SU-DHL-6 (cell line): ENCODE data around the gene KCNH4.

Source experiments
- H2AFZ ChIP-seq: fragments of 200-600 bp; sonication (generic); 2 replicates; pipeline ENCODE4 v1.6.1; 2014; ENCODE audit warnings: low read depth, mild to moderate bottlenecking, moderate library complexity, mixed read lengths, antibody characterized with exemption, low read length; ENCODE audit not compliant: severe bottlenecking
- H3F3A ChIP-seq: fragments of 200-600 bp; shearing (Covaris generic); 2 replicates; pipeline ENCODE4 v1.6.0; 2016; ENCODE audit warnings: antibody characterized with exemption, mild to moderate bottlenecking; ENCODE audit not compliant: insufficient read depth
- H3K27ac ChIP-seq: fragments of 200-600 bp; sonication (generic); 2 replicates; pipeline ENCODE4 v1.5.1; 2016; ENCODE audit warnings: low read depth, mild to moderate bottlenecking, low read length, moderate library complexity, mixed read lengths
- H3K27me3 ChIP-seq: fragments of 200-600 bp; sonication (generic), shearing (Covaris generic); 2 replicates; pipeline ENCODE4 v1.6.0; 2014; ENCODE audit warnings: mild to moderate bottlenecking, low read length
- H3K36me3 ChIP-seq: fragments of 200-600 bp; sonication (generic); 2 replicates; pipeline ENCODE4 v1.6.1; 2014; ENCODE audit warnings: mild to moderate bottlenecking, low read length, mixed read lengths
- H3K4me2 ChIP-seq: fragments of 300-600, 200-600 bp; shearing (Covaris generic), sonication (generic); 2 replicates; pipeline ENCODE4 v1.6.0; 2014; ENCODE audit warnings: low read length, low read depth, mild to moderate bottlenecking; ENCODE audit not compliant: poor library complexity, severe bottlenecking
- H3K4me3 ChIP-seq: fragments of 200-600 bp; sonication (generic); 2 replicates; pipeline ENCODE4 v1.5.1; 2014; ENCODE audit warnings: antibody characterized with exemption, low read length, mild to moderate bottlenecking, mixed read lengths; ENCODE audit not compliant: insufficient read depth, poor library complexity, severe bottlenecking
- H3K79me2 ChIP-seq: fragments of 200-600 bp; sonication (generic); 2 replicates; pipeline ENCODE4 v1.6.1; 2014; ENCODE audit warnings: mild to moderate bottlenecking, low read length, moderate library complexity; ENCODE audit not compliant: insufficient read depth
- H3K9ac ChIP-seq: fragments of 200-600 bp; sonication (generic); 2 replicates; pipeline ENCODE4 v1.7.0; 2014; ENCODE audit warnings: mild to moderate bottlenecking, low read length
- H3K9me2 ChIP-seq: fragments of 200-600 bp; sonication (generic); replicated peaks from 2 replicates; pipeline ENCODE4 v1.6.1; 2014; ENCODE audit warnings: low read length; ENCODE audit not compliant: insufficient read depth
- H3K9me3 ChIP-seq: fragments of 200-600 bp; sonication (generic); 2 replicates; pipeline ENCODE4 v1.6.1; 2014; ENCODE audit warnings: low read length, mixed read lengths; ENCODE audit not compliant: insufficient read depth
- H4K20me1 ChIP-seq: fragments of 200-600 bp; sonication (generic); 2 replicates; pipeline ENCODE4 v1.6.1; 2014; ENCODE audit warnings: low read depth, mild to moderate bottlenecking, antibody characterized with exemption, low read length, moderate library complexity, mixed read lengths
- EZH2phosphoT487 ChIP-seq: fragments of 200-600 bp; sonication (generic), shearing (Covaris generic); conservative IDR thresholded peaks from 2 replicates; pipeline ENCODE4 v1.6.1; 2018; ENCODE audit warnings: mild to moderate bottlenecking, antibody characterized with exemption, low read length, moderate library complexity, mixed read lengths
- TF ChIP-seq, protein P1 (sequence below): fragments of 200-600 bp; sonication (generic); IDR thresholded peaks from one replicate; pipeline ENCODE4 v1.5.1; 2017; ENCODE audit warnings: antibody characterized with exemption, mild to moderate bottlenecking, low read length, moderate library complexity; ENCODE audit not compliant: insufficient read depth, poor library complexity, severe bottlenecking

Gene KCNH4

GRCh38 chr17:42203354-42203753, 22.4 kb upstream of the KCNH4 start:
- Histone ChIP-seq H2AFZ (no peak overlapping the region), H3K79me2 (no peaks in the 10 kb centered on the region), H3K4me3 (no peak overlapping the region), H3K36me3 (no peaks in the 10 kb centered on the region), H3K9me3 (no peaks in the 10 kb centered on the region), H3K9me2 (no peaks in the 10 kb centered on the region), H4K20me1 (no peaks in the 10 kb centered on the region), H3K27ac (no peak overlapping the region), H3F3A (no peaks in the 10 kb centered on the region), H3K9ac (no peak overlapping the region), H3K4me2 (no peak overlapping the region), H3K27me3 (no peaks in the 10 kb centered on the region)
- TF ChIP-seq, protein P1, sequence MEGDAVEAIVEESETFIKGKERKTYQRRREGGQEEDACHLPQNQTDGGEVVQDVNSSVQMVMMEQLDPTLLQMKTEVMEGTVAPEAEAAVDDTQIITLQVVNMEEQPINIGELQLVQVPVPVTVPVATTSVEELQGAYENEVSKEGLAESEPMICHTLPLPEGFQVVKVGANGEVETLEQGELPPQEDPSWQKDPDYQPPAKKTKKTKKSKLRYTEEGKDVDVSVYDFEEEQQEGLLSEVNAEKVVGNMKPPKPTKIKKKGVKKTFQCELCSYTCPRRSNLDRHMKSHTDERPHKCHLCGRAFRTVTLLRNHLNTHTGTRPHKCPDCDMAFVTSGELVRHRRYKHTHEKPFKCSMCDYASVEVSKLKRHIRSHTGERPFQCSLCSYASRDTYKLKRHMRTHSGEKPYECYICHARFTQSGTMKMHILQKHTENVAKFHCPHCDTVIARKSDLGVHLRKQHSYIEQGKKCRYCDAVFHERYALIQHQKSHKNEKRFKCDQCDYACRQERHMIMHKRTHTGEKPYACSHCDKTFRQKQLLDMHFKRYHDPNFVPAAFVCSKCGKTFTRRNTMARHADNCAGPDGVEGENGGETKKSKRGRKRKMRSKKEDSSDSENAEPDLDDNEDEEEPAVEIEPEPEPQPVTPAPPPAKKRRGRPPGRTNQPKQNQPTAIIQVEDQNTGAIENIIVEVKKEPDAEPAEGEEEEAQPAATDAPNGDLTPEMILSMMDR = no peak
- TF ChIP-seq EZH2phosphoT487 = no peak

DNA sequence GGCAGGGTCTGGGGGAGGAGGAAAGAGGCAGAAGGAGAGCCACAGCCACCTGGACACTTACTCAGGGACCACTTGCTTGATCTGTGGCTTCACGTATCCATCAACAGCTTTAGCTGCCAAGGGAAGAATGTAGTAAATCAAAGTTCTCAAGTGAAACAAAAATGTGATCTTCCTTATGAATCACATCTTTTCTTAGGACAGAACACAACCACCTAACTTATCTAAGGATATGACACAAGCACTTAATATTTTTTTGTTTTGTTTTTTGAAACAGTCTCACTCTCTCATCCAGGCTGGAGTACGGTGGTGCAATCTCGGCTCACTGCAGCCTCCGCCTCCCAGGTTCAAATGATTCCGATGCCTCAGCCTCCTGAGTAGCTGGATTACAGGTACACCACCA, 21.8 kb upstream of the KCNH4 start:
- H2AFZ ChIP-seq = no peak overlapping the region
- H3K9ac ChIP-seq = no peak overlapping the region
- H3K27me3 ChIP-seq = no peaks in the 10 kb centered on the region
- no peak overlapping the region for H3K27ac ChIP-seq
- no peak overlapping the region for H3K4me3 ChIP-seq
- no peaks in the 10 kb centered on the region for H3F3A ChIP-seq
- no peaks in the 10 kb centered on the region for H3K9me3 ChIP-seq
- no peaks in the 10 kb centered on the region for H4K20me1 ChIP-seq
- H3K79me2 ChIP-seq = no peaks in the 10 kb centered on the region
- H3K9me2 ChIP-seq = no peaks in the 10 kb centered on the region
- H3K36me3 ChIP-seq = no peaks in the 10 kb centered on the region
- TF ChIP-seq, protein P1 = no peak
- TF ChIP-seq EZH2phosphoT487 = no peak
- no peak overlapping the region for H3K4me2 ChIP-seq

DNA sequence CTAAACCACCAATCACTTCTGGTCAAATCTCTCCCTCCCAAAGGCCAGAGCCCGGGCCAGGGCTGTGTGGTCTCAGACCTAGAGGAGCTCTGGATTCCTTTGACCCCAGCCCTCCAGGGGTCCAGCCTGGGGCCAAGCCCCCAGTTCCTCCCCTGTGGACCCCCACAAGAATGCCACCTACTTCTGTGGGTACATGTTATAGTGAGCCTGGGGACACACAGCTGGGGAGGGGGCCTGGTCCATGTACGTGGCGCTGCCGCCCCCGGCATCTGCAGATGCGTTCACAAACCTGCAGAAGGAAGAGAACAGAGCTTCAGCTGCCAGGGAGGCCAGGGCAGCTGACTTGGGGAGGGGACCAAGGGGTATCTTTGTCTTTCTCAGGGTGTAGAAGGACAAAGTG, 21.2 kb upstream of the KCNH4 start:
- H3F3A ChIP-seq = no peaks in the 10 kb centered on the region
- no peak overlapping the region for H3K9ac ChIP-seq
- no peak overlapping the region for H2AFZ ChIP-seq
- no peaks in the 10 kb centered on the region for H3K36me3 ChIP-seq
- no peak overlapping the region for H3K4me3 ChIP-seq
- no peaks in the 10 kb centered on the region for H3K27me3 ChIP-seq
- no peak overlapping the region for H3K4me2 ChIP-seq
- H4K20me1 ChIP-seq = no peaks in the 10 kb centered on the region
- no peaks in the 10 kb centered on the region for H3K79me2 ChIP-seq
- TF ChIP-seq EZH2phosphoT487 = no peak
- TF ChIP-seq, protein P1 = no peak
- no peaks in the 10 kb centered on the region for H3K9me2 ChIP-seq
- no peak overlapping the region for H3K27ac ChIP-seq
- no peaks in the 10 kb centered on the region for H3K9me3 ChIP-seq

GRCh38 chr17:42201458-42201772, 20.5 kb upstream of the KCNH4 start:
- H4K20me1 ChIP-seq = no peaks in the 10 kb centered on the region
- TF ChIP-seq EZH2phosphoT487 = no peak
- TF ChIP-seq, protein P1 = no peak
- H3K79me2 ChIP-seq = no peaks in the 10 kb centered on the region
- H3K4me2 ChIP-seq = no peak overlapping the region
- H3F3A ChIP-seq = no peaks in the 10 kb centered on the region
- no peak overlapping the region for H3K9ac ChIP-seq
- no peaks in the 10 kb centered on the region for H3K9me3 ChIP-seq
- no peaks in the 10 kb centered on the region for H3K27me3 ChIP-seq
- no peak overlapping the region for H2AFZ ChIP-seq
- H3K4me3 ChIP-seq = no peak overlapping the region
- H3K36me3 ChIP-seq = no peaks in the 10 kb centered on the region
- H3K9me2 ChIP-seq = no peaks in the 10 kb centered on the region
- H3K27ac ChIP-seq = no peak overlapping the region
